ENCODE measurements around the gene RCN1.

GRCh38 chr11:32088117-32088941, 2.5 kb upstream of the RCN1 start:
- TF ChIP-seq CTCF (IDR thresholded peaks at IDR 0.05) (no peak), POLR2A (IDR thresholded peaks at IDR 0.05) (no peak), POLR2AphosphoS5 (IDR thresholded peaks at IDR 0.05) (no peak)

Data from breast epithelium (tissue), 3 donors.